Lower leg skin (tissue), 3 donors: ENCODE data around the gene SMC1B.

Experiments used
- CTCF ChIP-seq, 3 donors: fragments of 450-650 bp; IDR thresholded peaks; one replicate each; pipeline ENCODE4 v1.5.1; 2016; ENCODE audit warnings: antibody characterized with exemption in 3 of 3, mild to moderate bottlenecking in 3 of 3, moderate library complexity in 2 of 3
- POLR2A ChIP-seq, 2 donors: fragments of 450-650 bp; IDR thresholded peaks; one replicate each; pipeline ENCODE4 v1.6.1; 2016 to 2017; ENCODE audit warnings: antibody characterized with exemption in 2 of 2, mild to moderate bottlenecking in 1 of 2, moderate library complexity in 1 of 2

GRCh38 chr22:45451972-45452371, 38.6 kb upstream of the SMC1B start:
- no peak for TF ChIP-seq CTCF (IDR thresholded peaks at IDR 0.05)
- no peak for TF ChIP-seq POLR2A (IDR thresholded peaks at IDR 0.05)
